Upper lobe of left lung (tissue), 4 donors: Measurements from ENCODE around the gene CENPU.

Source experiments
- CTCF ChIP-seq, 6 experiments: fragments of 450-650 bp in 4 of 6; fragments of 200-600 bp in 2 of 6; sonication (generic) in 2 of 6; IDR thresholded peaks; one replicate each; pipeline ENCODE4 v1.5.1; 2016 to 2019; ENCODE audit warnings: antibody characterized with exemption in 6 of 6
- POLR2A ChIP-seq, 4 donors: fragments of 450-650 bp; IDR thresholded peaks; one replicate each; pipeline ENCODE4 v1.5.1; 2016 to 2017; ENCODE audit warnings: antibody characterized with exemption in 4 of 4, mild to moderate bottlenecking in 2 of 4
- POLR2AphosphoS5 ChIP-seq, 2 donors: sonication (generic); formaldehyde crosslinking; IDR thresholded peaks; one replicate each; pipeline ENCODE4 v1.5.1; 2017; ENCODE audit warnings: antibody characterized with exemption in 2 of 2

DNA sequence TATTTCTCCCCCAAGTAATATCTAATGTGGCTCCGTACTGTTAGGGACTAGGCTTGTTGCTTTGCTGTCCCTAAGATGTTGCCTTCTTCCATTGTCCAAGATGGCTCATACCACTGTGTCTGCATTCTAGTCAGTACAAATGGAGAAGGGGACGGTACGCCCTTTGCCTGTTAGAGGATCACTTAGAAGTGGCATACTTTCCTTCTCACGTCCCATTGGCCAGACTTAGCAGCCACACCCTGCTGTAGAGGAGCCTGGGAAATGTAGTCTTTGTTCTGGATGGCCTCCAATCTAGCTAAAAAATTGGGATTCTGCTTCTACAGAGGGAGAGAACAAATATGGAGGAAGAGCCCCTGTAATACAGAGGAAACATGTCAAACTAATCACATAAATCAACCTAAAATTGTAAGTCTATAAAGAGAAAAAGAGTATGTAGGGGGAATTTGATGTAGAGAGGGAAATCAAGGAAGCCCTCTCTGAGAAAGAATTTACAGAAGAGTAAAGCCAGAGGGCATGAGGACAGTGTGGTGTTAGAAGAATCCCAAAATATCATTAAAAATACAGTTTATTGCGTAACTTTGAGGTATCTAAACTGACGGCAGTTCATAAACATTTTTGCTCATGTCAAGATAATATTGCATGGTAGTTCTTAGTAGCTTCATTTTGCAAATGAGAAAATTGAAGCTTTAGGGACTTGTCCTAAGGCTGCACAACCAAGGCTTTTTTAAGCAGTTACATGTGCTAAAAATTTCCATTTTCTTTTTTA is 69.3 kb downstream of the CENPU start:
- TF ChIP-seq CTCF (IDR thresholded peaks at IDR 0.05) (no peak), POLR2AphosphoS5 (IDR thresholded peaks at IDR 0.05) (no peak), POLR2A (IDR thresholded peaks at IDR 0.05) (no peak)
